H9 (cell line): ENCODE results near the gene INPP5A. TPM values are rescaled to one million over a fixed set of nuclear protein-coding genes. Genes with fewer than 3 reads are reported as not detected.
A peak's percentile ranks its signal among the peaks of the same experiment; 100 is the strongest.
"Not testable (repeated sequence)": the region's sequence is repeated elsewhere in the genome, so short reads cannot be mapped to it uniquely, and the experiment has no call there.

Source experiments
- DNase-seq: peaks from one replicate; pipeline ENCODE4 v3.0.0-alpha.2; 2017
- H2AFZ ChIP-seq: one replicate; pipeline ENCODE4 v1.6.1; 2013; ENCODE audit warnings: mild to moderate bottlenecking, low read length, control low read depth, moderate library complexity
- H2AK5ac ChIP-seq: 2 replicates; pipeline ENCODE4 v1.6.1; 2013; ENCODE audit warnings: low read length, control low read depth, mixed read lengths; ENCODE audit not compliant: insufficient read length
- H2BK120ac ChIP-seq: one replicate; pipeline ENCODE4 v1.6.1; 2013; ENCODE audit warnings: low read depth, mild to moderate bottlenecking, low read length, control low read depth, inconsistent platforms; ENCODE audit not compliant: poor library complexity, severe bottlenecking
- H2BK12ac ChIP-seq: 2 replicates; pipeline ENCODE4 v1.6.1; 2013; ENCODE audit warnings: low read length, control low read depth, mixed read lengths, low read depth; ENCODE audit not compliant: insufficient read length
- H2BK15ac ChIP-seq: 2 replicates; pipeline ENCODE4 v1.6.1; 2013; ENCODE audit warnings: low read depth, low read length, control low read depth
- H2BK20ac ChIP-seq: one replicate; pipeline ENCODE4 v1.6.1; 2013; ENCODE audit warnings: low read depth, mild to moderate bottlenecking, low read length, control low read depth, inconsistent platforms; ENCODE audit not compliant: poor library complexity, severe bottlenecking
- H2BK5ac ChIP-seq: 2 replicates; pipeline ENCODE4 v1.6.1; 2013; ENCODE audit warnings: low read length, control low read depth, mixed read lengths; ENCODE audit not compliant: insufficient read length
- H3K14ac ChIP-seq: 2 replicates; pipeline ENCODE4 v1.6.1; 2013; ENCODE audit warnings: low read length, control low read depth; ENCODE audit not compliant: insufficient read depth
- H3K18ac ChIP-seq: 2 replicates; pipeline ENCODE4 v1.6.1; 2013; ENCODE audit warnings: low read depth, mild to moderate bottlenecking, mixed read lengths, low read length, control low read depth; ENCODE audit not compliant: insufficient read length
- H3K23ac ChIP-seq: 2 replicates; pipeline ENCODE4 v1.6.1; 2013; ENCODE audit warnings: low read length, control low read depth, mixed read lengths, low read depth; ENCODE audit not compliant: insufficient read length
- H3K23me2 ChIP-seq: 2 replicates; pipeline ENCODE4 v1.6.1; 2013; ENCODE audit warnings: low read depth, mild to moderate bottlenecking, mixed read lengths, low read length, control low read depth; ENCODE audit not compliant: insufficient read length, poor library complexity, severe bottlenecking
- H3K27ac ChIP-seq: 2 replicates; pipeline ENCODE4 v1.5.1; 2013; ENCODE audit warnings: low read length, control low read depth, mixed read lengths, low read depth; ENCODE audit not compliant: insufficient read length
- H3K27me3 ChIP-seq: 2 replicates; pipeline ENCODE4 v1.6.1; 2013; ENCODE audit warnings: low read length, control low read depth, inconsistent platforms; ENCODE audit not compliant: insufficient read depth
- H3K4ac ChIP-seq: 2 replicates; pipeline ENCODE4 v1.6.1; 2013; ENCODE audit warnings: low read depth, mild to moderate bottlenecking, control low read depth, inconsistent platforms, low read length, moderate library complexity
- H3K4me1 ChIP-seq: 2 replicates; pipeline ENCODE4 v1.6.1; 2013; ENCODE audit warnings: low read length, control low read depth, inconsistent platforms; ENCODE audit not compliant: insufficient read depth
- H3K4me2 ChIP-seq: 2 replicates; pipeline ENCODE4 v1.6.1; 2013; ENCODE audit warnings: low read length, control low read depth, mixed read lengths; ENCODE audit not compliant: insufficient read length, insufficient read depth
- H3K56ac ChIP-seq: 2 replicates; pipeline ENCODE4 v1.6.1; 2013; ENCODE audit warnings: low read depth, mild to moderate bottlenecking, mixed read lengths, low read length, control low read depth; ENCODE audit not compliant: insufficient read length
- H3K79me1 ChIP-seq: 2 replicates; pipeline ENCODE4 v1.6.1; 2013; ENCODE audit warnings: low read depth, mild to moderate bottlenecking, moderate library complexity, low read length, control low read depth, inconsistent platforms; ENCODE audit not compliant: insufficient read depth, poor library complexity, severe bottlenecking
- H3K79me2 ChIP-seq: 2 replicates; pipeline ENCODE4 v1.6.1; 2013; ENCODE audit warnings: low read length, control low read depth, inconsistent platforms; ENCODE audit not compliant: insufficient read depth
- H3K9ac ChIP-seq: 2 replicates; pipeline ENCODE4 v1.6.1; 2013; ENCODE audit warnings: low read length, control low read depth, mixed read lengths; ENCODE audit not compliant: insufficient read length; ENCODE audit errors: extremely low read depth
- H3K9me3 ChIP-seq: one replicate; pipeline ENCODE4 v1.6.1; 2013; ENCODE audit warnings: low read depth, low read length, inconsistent platforms; ENCODE audit not compliant: control insufficient read depth
- H3T11ph ChIP-seq: one replicate; pipeline ENCODE4 v1.6.1; 2013; ENCODE audit warnings: mild to moderate bottlenecking, low read length, control low read depth, inconsistent platforms
- H4K20me1 ChIP-seq: one replicate; pipeline ENCODE4 v1.6.1; 2013; ENCODE audit not compliant: control insufficient read depth, insufficient read length, insufficient read depth
- H4K5ac ChIP-seq: 2 replicates; pipeline ENCODE4 v1.6.1; 2013; ENCODE audit warnings: low read depth, mild to moderate bottlenecking, mixed read lengths, low read length, control low read depth; ENCODE audit not compliant: insufficient read length
- H4K8ac ChIP-seq: replicated peaks from 2 replicates; pipeline ENCODE4 v1.6.1; 2013; ENCODE audit warnings: low read length, control low read depth, mixed read lengths, low read depth; ENCODE audit not compliant: insufficient read length
- H4K91ac ChIP-seq: 2 replicates; pipeline ENCODE4 v1.6.1; 2013; ENCODE audit warnings: low read depth, mild to moderate bottlenecking, moderate library complexity, mixed read lengths, low read length, control low read depth; ENCODE audit not compliant: insufficient read length
- H3K27ac Mint-ChIP-seq, 3 experiments: 2 replicates in 2 of 3; 3 replicates in 1 of 3; pipeline ENCODE4 v1.8.0; 2020 to 2021; ENCODE audit warnings: mixed read lengths in 3 of 3, mild to moderate bottlenecking in 1 of 3, moderate library complexity in 1 of 3
- H3K27me3 Mint-ChIP-seq: 2 replicates; pipeline ENCODE4 v1.8.0; 2021; ENCODE audit warnings: low read depth, mild to moderate bottlenecking, moderate library complexity, mixed read lengths
- H3K36me3 Mint-ChIP-seq, 3 experiments: 2 replicates in 2 of 3; 3 replicates in 1 of 3; pipeline ENCODE4 v1.8.0; 2020 to 2021; ENCODE audit warnings: low read depth in 3 of 3, mixed read lengths in 3 of 3; ENCODE audit not compliant: insufficient read depth in 1 of 3
- H3K4me1 Mint-ChIP-seq, 2 experiments: 2 replicates each; pipeline ENCODE4 v1.8.0; 2020; ENCODE audit warnings: mixed read lengths in 2 of 2
- H3K4me3 Mint-ChIP-seq, 2 experiments: 2 replicates in 1 of 2; 3 replicates in 1 of 2; pipeline ENCODE4 v1.8.0; 2020 to 2021; ENCODE audit warnings: mild to moderate bottlenecking in 2 of 2, mixed read lengths in 2 of 2, moderate library complexity in 1 of 2
- H3K9me3 Mint-ChIP-seq, 2 experiments: 2 replicates in 1 of 2; 3 replicates in 1 of 2; pipeline ENCODE4 v1.8.0; 2020; ENCODE audit warnings: mild to moderate bottlenecking in 2 of 2, mixed read lengths in 2 of 2, moderate library complexity in 1 of 2
- CTCF ChIP-seq: fragments of 200-600 bp; sonication (generic); conservative IDR thresholded peaks from 3 replicates; pipeline ENCODE4 v1.8.0; 2021; ENCODE audit warnings: antibody characterized with exemption, mild to moderate bottlenecking
- WGBS: extraction: QIAGEN DNeasy Blood & Tissue Kit; methylation state at CpG from one replicate; pipeline ENCODE4 v1.1.7; 2013; ENCODE audit warnings: missing lambda C conversion rate, low lambda C conversion rate, mixed read lengths; ENCODE audit not compliant: insufficient read length; ENCODE audit errors: extremely low coverage; 5-methylcytosine and 5-hydroxymethylcytosine counted together
- total RNA-seq: library from RNA; stranded (reverse); gene quantifications from 2 replicates; pipeline ENCODE4 v1.2.1, GENCODE V29; 2021

The INPP5A gene
- total RNA-seq, 1 experiment from 2014 or later = 17.7 TPM

- H4K8ac ChIP-seq = no peak overlapping the region
- no peak overlapping the region for H3K18ac ChIP-seq
- H3K27ac ChIP-seq = no peak overlapping the region
- H3K36me3 Mint-ChIP-seq = peaks cover 6 to 27% (median 8%) of the 10 kb centered on the region in 3 experiments; a peak in 6 of 7 replicates
- H3K79me1 ChIP-seq = no peaks in the 10 kb centered on the region
- H2BK5ac ChIP-seq = no peak overlapping the region
- no peak overlapping the region for H2BK20ac ChIP-seq
- no peak overlapping the region for H2AFZ ChIP-seq
- H3K56ac ChIP-seq = no peak overlapping the region
- DNase-seq = no peak
- H3T11ph ChIP-seq = no peak overlapping the region
- no peaks in the 10 kb centered on the region for H4K20me1 ChIP-seq
- H3K4me1 ChIP-seq = no peaks in the 10 kb centered on the region
- no peak overlapping the region for H3K4ac ChIP-seq
- no peaks in the 10 kb centered on the region for H3K9me3 ChIP-seq
- H4K91ac ChIP-seq = no peak overlapping the region
- WGBS = no CpG with 5 or more reads among the region's 45 CpGs
- no peak overlapping the region for H3K23ac ChIP-seq
- no peaks in the 10 kb centered on the region for H3K23me2 ChIP-seq
- H3K14ac ChIP-seq = no peak overlapping the region
- H3K4me1 Mint-ChIP-seq = peaks cover 0 to 3% of the 10 kb centered on the region in 2 experiments; a peak in 2 of 4 replicates
- no peak overlapping the region for H2BK120ac ChIP-seq
- H3K4me2 ChIP-seq = no peak overlapping the region
- no peak overlapping the region for H2BK15ac ChIP-seq
- H4K5ac ChIP-seq = no peak overlapping the region
- no peaks in the 10 kb centered on the region for H3K27me3 ChIP-seq
- H3K4me3 Mint-ChIP-seq = no peak overlapping the region
- H2AK5ac ChIP-seq = no peak overlapping the region
- peak overlapping the region in 1 of 3 experiments; percentile 33; a peak in 1 of 7 replicates for H3K27ac Mint-ChIP-seq
- H3K9ac ChIP-seq = no peak overlapping the region
- no peaks in the 10 kb centered on the region for H3K27me3 Mint-ChIP-seq
- H3K79me2 ChIP-seq = no peaks in the 10 kb centered on the region
- H2BK12ac ChIP-seq = no peak overlapping the region
- TF ChIP-seq CTCF = no peak
- peaks cover 8 to 9% of the 10 kb centered on the region in 2 experiments; a peak in 4 of 5 replicates for H3K9me3 Mint-ChIP-seq
Measured at GRCh38 chr10:132770061-132771021, 232.8 kb downstream of the INPP5A start.

- H3K9me3 ChIP-seq, H3K9ac ChIP-seq, H2BK20ac ChIP-seq, H3K79me1 ChIP-seq, H4K91ac ChIP-seq, H3K4me2 ChIP-seq, H4K8ac ChIP-seq, H2AK5ac ChIP-seq, H3K4me3 Mint-ChIP-seq, H3K23ac ChIP-seq, H2BK5ac ChIP-seq, H4K20me1 ChIP-seq, H2BK120ac ChIP-seq, H3K27me3 ChIP-seq, H2AFZ ChIP-seq, H3K4ac ChIP-seq, H4K5ac ChIP-seq, H3K23me2 ChIP-seq, H3K27ac ChIP-seq, H3K56ac ChIP-seq, H3K9me3 Mint-ChIP-seq, H3K4me1 Mint-ChIP-seq, H3K27me3 Mint-ChIP-seq, H2BK12ac ChIP-seq, H3K14ac ChIP-seq, H3K79me2 ChIP-seq, H2BK15ac ChIP-seq, H3K27ac Mint-ChIP-seq, H3T11ph ChIP-seq, DNase-seq, H3K4me1 ChIP-seq, H3K18ac ChIP-seq: not testable (repeated sequence)
- WGBS = no CpG with 5 or more reads among the region's 25 CpGs
- peaks cover 4 to 17% (median 8%) of the 10 kb centered on the region in 3 experiments; a peak in 5 of 7 replicates for H3K36me3 Mint-ChIP-seq
Measured at GRCh38 chr10:132772816-132773215, 235.2 kb downstream of the INPP5A start.
